Stimulated activated CD4-positive, alpha-beta T cell treated with anti-CD3 and anti-CD28 coated beads, TNF-alpha, amount 100 ng/mL, for 1 hour (primary cell): Measurements from ENCODE around the gene DNMBP.
A peak's percentile ranks its signal among the peaks of the same experiment; 100 is the strongest.

ENCODE experiments used
- DNase-seq, 3 donors: peaks; one replicate each; pipeline ENCODE4 v3.0.0-alpha.2; 2020; ENCODE audit warnings: low read depth in 3 of 3, low spot score in 1 of 3

The DNMBP gene, protein sequence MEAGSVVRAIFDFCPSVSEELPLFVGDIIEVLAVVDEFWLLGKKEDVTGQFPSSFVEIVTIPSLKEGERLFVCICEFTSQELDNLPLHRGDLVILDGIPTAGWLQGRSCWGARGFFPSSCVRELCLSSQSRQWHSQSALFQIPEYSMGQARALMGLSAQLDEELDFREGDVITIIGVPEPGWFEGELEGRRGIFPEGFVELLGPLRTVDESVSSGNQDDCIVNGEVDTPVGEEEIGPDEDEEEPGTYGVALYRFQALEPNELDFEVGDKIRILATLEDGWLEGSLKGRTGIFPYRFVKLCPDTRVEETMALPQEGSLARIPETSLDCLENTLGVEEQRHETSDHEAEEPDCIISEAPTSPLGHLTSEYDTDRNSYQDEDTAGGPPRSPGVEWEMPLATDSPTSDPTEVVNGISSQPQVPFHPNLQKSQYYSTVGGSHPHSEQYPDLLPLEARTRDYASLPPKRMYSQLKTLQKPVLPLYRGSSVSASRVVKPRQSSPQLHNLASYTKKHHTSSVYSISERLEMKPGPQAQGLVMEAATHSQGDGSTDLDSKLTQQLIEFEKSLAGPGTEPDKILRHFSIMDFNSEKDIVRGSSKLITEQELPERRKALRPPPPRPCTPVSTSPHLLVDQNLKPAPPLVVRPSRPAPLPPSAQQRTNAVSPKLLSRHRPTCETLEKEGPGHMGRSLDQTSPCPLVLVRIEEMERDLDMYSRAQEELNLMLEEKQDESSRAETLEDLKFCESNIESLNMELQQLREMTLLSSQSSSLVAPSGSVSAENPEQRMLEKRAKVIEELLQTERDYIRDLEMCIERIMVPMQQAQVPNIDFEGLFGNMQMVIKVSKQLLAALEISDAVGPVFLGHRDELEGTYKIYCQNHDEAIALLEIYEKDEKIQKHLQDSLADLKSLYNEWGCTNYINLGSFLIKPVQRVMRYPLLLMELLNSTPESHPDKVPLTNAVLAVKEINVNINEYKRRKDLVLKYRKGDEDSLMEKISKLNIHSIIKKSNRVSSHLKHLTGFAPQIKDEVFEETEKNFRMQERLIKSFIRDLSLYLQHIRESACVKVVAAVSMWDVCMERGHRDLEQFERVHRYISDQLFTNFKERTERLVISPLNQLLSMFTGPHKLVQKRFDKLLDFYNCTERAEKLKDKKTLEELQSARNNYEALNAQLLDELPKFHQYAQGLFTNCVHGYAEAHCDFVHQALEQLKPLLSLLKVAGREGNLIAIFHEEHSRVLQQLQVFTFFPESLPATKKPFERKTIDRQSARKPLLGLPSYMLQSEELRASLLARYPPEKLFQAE (N-terminal part only)

DNA sequence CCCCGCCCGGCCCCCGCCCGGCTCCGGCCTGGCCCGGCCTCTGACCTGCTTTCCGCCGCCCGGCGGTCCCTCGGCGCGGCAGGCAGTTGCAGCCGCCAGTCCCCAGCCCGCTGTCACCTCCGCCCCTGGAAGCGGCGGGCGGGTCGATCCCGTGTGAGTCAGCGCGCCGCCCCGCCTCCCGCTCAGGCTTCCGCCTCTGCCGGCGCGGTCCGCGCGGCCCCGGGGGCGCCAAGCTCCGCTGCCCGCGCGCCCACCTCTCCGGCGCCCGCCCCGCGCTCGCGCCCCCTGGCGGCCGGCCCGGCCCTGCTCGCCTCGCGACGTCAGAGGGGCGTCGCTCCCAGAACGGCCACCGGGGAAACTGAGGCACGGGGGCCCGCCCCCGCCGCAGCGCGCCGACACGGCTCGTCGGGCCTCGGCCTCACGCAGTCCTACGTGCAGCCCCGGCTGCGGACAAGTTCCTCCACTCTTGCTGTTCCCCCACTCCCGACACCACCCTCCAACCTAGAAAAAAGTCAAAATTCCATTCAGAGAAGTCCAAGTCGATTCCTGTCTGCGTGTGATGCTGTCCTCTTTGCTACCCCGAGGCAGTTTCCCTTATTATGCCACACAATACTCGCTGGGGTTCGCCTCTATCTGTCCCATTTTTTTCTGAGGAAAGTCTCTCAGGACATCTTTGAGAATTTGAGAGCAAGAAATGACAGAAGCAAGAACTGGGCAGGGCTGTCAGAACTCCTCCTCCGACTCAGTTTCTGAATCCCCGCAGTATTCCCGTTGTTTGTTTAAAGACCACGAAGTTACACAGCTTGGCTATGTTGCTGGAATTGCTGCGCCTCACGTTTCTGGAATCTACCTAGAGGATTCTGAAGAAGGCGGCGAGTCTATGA is at the start of gene DNMBP:
TSS of gene DNMBP (minus strand) at position 155 of the 884 bp plus-strand sequence. CDS start 37,823 bp downstream, outside the sequence.
- DNase-seq = peak; percentile 47 to 77 (median 64)

- no peak for DNase-seq
These were observed 48.2 kb upstream of the DNMBP start for GRCh38 chr10:100057948-100058347.

GRCh38 chr10:100053686-100054460 is 44.1 kb upstream of the DNMBP start:
- DNase-seq = no peak

DNA sequence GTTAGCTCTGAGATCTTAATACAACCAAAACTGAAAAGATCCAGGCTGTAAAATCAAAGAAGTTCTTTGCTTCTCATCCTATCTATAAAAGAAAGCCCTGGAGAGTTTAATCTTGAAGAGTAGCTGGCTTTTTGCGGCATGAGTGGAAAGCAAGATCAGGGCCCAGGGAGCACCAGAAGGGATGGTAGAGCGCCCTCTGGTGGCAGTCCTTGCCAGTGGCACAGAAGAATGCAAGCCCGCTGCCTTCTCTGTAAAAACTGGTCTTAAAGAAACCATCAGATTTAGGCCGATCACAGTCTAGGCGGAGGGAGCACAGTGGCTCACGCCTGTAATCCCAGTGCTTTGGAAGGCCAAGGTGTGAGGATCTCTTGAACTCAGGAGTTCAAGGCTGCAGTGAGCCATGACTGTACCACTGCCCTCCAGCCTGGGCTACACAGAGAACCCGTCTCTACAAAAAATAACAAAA is 36.3 kb upstream of the DNMBP start:
- DNase-seq = peak; percentile 54 to 83 (median 58)

DNA sequence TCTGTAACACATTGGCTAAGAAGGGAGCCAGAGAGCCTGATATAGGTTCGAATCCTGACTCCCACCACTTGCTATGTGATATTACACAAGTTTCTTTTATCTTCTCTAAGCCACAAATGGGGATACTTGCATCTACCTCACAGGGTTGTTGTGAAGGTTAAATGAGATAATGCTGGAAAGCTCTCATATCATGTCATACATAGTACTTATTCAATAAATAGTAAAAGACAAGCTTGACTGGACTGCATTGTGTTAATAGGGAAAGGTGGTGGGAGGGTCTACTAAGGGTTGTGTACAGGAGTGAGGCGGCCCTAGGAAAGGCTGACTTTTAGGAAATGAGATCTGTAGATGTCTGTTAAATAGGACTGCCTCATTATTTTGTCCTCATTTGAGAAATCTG is 35.8 kb upstream of the DNMBP start:
- no peak for DNase-seq

DNA sequence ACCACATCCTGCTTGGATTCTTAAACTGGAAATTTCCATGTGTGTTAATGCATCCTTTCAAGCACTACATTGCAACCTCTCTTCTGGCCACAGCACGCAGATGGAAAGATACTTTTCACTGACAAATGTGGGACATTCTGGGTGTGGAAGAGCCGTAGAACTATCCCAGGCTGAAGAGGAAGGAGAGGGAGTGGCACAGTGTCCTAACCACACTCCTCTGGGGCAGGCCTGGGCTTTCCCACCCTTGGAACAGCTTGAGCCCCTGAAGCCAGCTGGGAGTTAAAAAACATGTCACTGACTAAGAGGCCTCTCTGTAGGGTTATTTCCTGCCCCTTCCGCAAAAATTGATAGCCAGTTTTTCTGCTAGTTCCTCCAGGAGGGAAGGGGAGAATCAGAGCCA is 34.0 kb upstream of the DNMBP start:
- no peak for DNase-seq

DNA sequence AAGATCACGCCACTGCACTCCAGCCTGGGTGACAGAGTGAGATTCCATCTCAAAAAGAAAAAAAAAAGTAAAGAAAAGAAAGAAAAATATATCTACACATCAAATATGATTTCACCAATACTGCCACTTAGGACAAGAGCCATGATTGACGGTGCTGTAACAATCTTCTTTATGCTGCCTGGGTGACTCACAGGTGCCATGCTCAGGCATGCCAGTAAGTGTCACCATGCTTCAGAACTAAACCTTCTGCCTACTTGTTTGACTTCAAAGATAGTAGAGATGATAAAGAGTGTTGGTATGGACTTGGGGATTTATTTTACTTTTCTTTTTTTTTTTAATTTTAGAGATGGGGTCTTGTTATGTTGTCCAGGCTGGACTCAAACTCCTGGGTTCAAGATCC is 33.6 kb upstream of the DNMBP start:
- no peak for DNase-seq

- DNase-seq = no peak
These were observed 31.7 kb upstream of the DNMBP start for GRCh38 chr10:100041306-100042002.

DNA sequence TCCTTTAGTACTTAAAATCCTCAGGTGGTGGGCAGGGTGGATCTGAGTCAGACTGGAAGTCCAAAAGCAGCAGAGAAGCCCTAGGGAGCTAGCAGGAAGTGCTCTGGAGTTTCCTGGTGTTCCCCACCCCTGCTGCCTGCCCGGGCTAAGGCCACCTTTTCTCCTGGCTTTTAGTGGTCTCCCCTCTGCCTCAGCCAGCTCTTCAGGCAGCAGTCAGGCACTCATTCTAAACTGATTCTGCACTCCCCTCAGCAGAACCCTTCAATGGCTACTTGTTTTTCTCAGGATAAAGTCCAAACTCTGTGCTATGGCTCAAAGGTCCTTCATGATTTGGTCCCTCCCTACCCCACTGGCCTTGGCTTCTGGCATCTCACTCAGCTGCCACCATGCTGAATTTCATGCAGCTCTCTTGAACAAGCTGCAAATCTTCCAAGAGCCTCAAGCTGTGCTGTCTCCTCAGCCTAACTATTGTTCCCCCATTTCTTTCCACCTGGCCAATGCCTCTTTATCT is 28.9 kb upstream of the DNMBP start:
- DNase-seq = no peak

DNA sequence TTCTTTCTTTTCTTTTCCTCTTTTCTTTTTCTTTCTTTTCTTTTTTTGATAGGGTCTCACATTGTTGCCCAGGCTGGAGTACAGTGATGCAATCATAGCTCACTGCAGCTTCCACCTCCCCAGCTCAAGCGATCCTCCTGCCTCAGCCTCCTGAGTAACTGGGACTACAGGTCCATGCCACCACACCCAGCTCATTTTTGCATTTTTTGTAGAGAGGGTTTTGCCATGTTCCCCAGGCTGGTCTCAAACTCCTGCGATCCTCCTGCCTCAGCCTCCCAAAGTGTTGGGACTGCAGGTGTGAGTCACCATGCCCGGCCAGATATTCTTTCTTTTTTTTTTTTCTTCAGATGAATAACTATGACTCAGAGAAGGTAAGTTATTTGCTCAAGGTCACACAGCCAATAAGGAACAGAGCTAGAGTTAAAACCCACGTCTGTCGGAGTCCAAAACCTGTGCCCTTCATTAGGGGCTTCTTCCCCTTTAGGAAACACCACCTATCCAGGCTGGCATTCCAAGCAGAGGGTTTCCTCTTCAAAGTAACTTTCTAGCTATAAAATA is 28.1 kb upstream of the DNMBP start:
- DNase-seq = no peak

DNA sequence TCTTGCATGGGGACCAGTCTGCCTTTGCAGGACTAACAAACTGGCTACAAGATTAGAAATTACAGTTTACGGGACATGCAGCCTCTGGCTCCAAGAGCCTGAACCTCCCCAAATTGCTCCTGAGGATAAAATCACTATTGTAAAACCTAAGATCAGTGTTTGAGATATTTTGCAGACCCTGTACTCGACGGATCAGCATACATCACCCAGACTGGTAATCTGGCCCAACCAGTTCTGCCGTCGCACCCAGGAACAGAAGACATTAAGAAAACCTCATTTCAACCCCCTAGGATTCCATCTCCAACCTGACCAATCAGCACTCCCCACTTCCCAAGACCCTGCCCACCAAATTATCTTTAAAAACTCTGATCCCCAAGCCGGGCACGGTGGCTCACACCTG is 27.1 kb upstream of the DNMBP start:
- no peak for DNase-seq

DNA sequence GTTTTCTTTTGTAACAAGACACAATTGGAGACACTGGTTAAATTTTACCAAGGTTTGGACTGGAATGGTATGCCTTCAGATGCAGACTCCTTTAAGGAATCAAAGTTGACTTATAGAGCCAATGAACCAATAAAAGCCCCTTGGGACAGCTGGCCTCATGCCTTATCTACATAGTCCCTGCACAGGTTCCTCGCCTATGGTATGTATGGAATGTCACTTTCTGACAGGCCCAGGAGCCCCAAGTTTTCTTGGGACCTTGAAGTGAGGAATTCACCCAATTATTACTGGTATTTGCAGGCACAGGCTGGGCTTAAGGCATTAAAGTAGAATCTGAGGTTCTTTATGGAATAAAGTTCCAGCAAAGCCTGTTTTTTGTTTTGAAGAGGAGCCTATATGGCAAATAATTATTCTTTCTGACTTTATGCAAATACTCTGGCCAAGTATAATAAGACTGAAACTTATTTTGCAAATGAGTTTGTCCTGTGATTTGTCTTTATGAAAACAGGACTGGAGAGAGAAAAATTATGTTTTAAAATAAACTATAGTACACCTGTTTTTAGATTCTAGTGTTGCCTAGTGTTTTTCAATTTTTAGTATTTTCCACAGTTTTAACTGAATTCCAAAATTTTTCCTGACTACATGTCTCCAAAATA is 24.1 kb upstream of the DNMBP start:
- DNase-seq = no peak

DNA sequence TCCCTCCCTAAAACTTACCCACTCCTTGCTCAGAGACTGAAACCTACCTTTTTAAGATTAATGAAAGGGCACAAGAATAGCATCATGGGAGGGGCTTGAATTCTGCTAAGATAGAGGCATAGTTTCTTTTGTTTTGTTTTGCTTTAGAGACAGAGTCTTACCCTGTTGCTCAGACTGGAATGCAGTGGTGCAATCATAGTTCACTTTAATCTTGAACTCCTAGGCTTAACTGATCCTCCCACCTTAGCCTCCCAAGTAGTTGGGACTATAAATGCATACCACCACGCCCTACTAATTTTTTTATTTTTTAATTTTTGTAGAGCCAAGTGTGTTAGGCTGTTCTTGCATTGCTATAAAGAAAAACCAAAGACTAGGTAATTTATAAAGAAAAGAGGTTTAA is 17.7 kb upstream of the DNMBP start:
- no peak for DNase-seq

DNA sequence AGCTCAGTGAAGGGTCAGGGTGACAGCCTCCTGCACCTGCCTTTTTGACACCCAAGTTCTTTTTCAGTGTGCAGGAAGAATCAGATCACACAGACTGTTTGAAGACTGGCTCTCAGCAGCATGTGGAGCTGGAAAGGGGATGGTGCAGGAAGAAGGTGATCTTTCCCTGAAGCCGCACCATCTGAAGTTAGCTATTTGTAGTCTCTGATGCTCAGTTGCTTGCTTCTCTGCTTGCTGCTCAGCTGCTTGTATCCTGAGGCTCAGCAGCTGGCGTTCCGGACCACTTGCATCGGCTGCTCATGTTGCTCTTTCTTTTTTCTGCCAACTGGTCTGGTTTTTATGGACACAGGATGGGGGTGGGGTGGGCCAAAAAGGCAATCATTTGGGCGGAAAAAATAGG is 15.8 kb upstream of the DNMBP start:
- no peak for DNase-seq

DNA sequence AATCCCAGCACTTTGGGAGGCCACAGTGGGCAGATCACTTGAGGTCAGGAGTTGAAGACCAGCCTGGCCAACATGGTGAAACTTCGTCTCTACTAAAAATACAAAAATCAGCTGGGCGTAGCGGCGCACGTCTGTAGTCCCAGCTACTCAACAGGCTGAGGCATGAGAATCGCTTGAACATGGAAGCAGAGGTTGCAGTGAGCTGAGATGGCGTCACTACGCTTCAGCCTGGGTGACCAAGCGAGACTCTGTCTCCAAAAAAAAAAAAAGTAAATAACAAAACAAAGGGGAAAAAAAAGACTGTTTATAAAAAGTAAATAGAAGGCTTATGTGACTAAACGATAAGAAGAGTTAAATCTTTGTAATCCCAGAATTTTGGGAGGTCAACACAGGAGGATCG is 15.0 kb upstream of the DNMBP start:
- DNase-seq = no peak

- no peak for DNase-seq
These were observed 12.7 kb upstream of the DNMBP start for GRCh38 chr10:100022403-100022802.

GRCh38 chr10:100021322-100021721 is 11.6 kb upstream of the DNMBP start:
- DNase-seq = no peak

- no peak for DNase-seq
These were observed 11.1 kb upstream of the DNMBP start for GRCh38 chr10:100020886-100021253.
